Mesothelial cell of epicardium (in vitro differentiated cells): Measurements from ENCODE around the gene FGD3. TPM values are rescaled to one million over a fixed set of nuclear protein-coding genes. Genes with fewer than 3 reads are reported as not detected.

Experiments used
- DNase-seq, 2 experiments: peaks; one replicate each; pipeline ENCODE4 v3.0.0; 2021; ENCODE audit warnings: low spot score in 2 of 2; ENCODE audit not compliant: unreplicated experiment in 2 of 2
- H3K27ac Mint-ChIP-seq: 2 replicates; pipeline ENCODE4 v1.8.0; 2021; ENCODE audit warnings: mixed read lengths
- H3K27me3 Mint-ChIP-seq: 2 replicates; pipeline ENCODE4 v1.8.0; 2021; ENCODE audit warnings: low read depth, mixed read lengths
- H3K36me3 Mint-ChIP-seq: 2 replicates; pipeline ENCODE4 v1.8.0; 2021; ENCODE audit warnings: mixed read lengths
- H3K4me1 Mint-ChIP-seq: 2 replicates; pipeline ENCODE4 v1.8.0; 2021; ENCODE audit warnings: mixed read lengths
- H3K4me3 Mint-ChIP-seq: 2 replicates; pipeline ENCODE4 v1.8.0; 2021; ENCODE audit warnings: mild to moderate bottlenecking, moderate library complexity, mixed read lengths
- H3K9me3 Mint-ChIP-seq: 2 replicates; pipeline ENCODE4 v1.8.0; 2021; ENCODE audit warnings: mixed read lengths
- total RNA-seq: library from RNA; stranded (reverse); gene quantifications from 3 replicates; pipeline ENCODE4 v1.2.1, GENCODE V29; 2021
- TF ChIP-seq, protein P1 (sequence below): fragments of 200-600 bp; sonication (generic); IDR thresholded peaks from one replicate; pipeline ENCODE4 v1.5.0; 2021; ENCODE audit warnings: antibody characterized with exemption; ENCODE audit not compliant: unreplicated experiment

FGD3 gene
- total RNA-seq, 1 donor from 2014 or later, result 36.3 TPM

DNA sequence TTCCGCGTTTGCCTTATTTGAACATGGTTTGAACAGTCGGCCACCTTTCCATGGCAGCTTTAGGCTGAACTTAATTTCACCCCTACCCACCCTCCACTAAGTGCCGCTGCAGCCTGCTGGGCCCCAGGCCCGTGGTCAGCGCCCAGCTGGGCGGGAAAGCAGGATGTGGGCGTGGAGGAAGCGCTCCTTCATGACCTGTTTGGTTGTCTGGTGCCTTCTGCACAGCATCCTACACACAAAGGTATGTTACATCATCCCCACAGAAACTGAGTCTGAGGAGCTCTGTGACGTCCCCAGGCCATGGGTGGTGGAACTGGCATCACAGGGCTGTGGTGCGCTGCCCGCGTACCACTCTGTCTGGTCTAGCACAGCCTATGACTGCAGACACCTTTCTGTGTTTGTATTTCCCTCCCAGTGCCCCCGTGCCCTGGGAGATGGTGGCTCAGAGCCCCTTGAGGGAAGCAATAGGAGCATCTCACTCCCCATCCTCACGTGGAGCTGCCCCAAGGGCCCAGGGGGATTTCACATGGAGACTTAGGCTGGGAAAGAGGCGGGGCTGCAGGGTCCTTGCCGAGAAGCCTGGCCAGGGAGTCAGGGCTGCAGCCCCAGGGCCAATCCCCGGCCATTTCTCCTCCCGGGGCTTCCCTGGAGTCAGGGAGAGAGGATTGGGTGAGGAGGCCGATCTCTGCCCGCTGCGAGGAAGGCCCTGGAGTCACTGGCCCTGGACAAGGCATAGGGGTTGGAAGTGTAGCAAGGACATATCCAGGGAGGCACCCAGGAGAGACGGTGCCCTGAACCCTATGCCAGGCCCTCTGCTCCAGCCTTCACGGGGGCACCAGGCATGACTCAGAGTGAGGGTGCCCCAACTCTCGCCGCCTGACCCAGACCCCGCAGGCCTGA lies 73.7 kb downstream of the FGD3 start:
- H3K27ac Mint-ChIP-seq, result no peak overlapping the region
- H3K4me3 Mint-ChIP-seq, result no peak overlapping the region
- H3K9me3 Mint-ChIP-seq, result no peaks in the 10 kb centered on the region
- DNase-seq, result no peak
- TF ChIP-seq, protein P1, sequence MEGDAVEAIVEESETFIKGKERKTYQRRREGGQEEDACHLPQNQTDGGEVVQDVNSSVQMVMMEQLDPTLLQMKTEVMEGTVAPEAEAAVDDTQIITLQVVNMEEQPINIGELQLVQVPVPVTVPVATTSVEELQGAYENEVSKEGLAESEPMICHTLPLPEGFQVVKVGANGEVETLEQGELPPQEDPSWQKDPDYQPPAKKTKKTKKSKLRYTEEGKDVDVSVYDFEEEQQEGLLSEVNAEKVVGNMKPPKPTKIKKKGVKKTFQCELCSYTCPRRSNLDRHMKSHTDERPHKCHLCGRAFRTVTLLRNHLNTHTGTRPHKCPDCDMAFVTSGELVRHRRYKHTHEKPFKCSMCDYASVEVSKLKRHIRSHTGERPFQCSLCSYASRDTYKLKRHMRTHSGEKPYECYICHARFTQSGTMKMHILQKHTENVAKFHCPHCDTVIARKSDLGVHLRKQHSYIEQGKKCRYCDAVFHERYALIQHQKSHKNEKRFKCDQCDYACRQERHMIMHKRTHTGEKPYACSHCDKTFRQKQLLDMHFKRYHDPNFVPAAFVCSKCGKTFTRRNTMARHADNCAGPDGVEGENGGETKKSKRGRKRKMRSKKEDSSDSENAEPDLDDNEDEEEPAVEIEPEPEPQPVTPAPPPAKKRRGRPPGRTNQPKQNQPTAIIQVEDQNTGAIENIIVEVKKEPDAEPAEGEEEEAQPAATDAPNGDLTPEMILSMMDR, result no peak
- H3K4me1 Mint-ChIP-seq, result peaks cover 2% of the 10 kb centered on the region
- H3K36me3 Mint-ChIP-seq, result peaks cover 12% of the 10 kb centered on the region
- H3K27me3 Mint-ChIP-seq, result no peaks in the 10 kb centered on the region

DNA sequence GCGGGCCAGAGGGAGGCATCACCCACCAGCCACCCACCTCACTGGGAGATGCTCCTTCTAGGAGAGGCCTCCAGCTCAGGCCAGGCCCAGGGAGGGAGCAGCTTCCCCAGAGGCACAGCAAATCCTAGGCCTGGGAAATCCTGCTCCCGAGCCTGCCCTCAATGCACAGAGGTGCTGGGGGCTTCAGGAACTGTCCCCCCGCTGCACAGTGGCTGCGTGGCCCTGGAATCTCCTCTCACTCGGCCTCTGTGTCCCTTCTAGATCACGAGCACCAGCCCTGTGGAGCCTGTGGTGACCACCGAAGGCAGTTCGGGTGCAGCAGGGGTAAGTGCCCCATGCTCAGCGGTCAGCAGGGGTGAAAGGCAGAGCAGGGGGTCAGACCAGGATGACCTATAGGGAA lies 74.7 kb downstream of the FGD3 start:
- Mint-ChIP-seq H3K27me3 (no peaks in the 10 kb centered on the region), H3K27ac (no peak overlapping the region)

DNA sequence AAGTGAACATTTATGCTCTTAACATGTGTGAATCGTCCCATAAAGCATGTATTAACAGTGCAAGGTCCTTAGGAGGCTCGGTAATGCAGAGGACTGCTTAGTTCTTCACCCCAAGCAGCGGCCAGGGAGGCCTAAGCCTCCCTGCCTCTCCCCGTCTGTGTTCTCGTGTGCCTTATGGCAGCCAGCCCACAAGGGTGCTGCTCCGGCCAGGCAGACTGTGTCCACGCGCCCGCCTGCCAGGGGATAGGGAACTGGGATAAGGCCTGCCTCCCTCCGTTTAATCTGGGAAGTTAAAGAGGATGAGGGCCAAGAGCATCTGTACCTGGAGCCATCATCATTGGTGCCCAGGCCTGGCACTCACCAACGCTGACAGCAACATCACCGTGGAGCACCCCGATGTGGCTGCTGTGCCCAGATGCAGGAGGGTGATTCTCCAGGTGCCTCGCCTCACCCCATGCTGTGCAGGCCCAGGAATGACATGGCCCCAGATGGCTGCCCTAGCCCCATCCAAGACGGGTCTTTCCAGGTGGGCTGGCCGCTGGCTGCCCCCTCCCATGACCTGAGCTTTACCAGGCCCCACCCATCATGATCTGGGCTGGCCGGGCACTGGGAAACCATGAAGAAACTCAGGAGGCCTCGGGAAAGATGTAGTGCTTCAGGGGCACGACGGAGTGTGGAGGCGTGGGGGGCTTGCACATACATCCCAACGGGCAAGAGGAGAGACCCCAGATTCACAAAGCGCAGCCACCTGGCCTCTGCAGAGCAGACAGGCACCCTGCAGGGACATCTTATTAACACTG lies 75.6 kb downstream of the FGD3 start:
- Mint-ChIP-seq H3K27me3 (no peaks in the 10 kb centered on the region), H3K36me3 (peaks cover 7% of the 10 kb centered on the region), H3K27ac (no peak overlapping the region), H3K4me1 (peaks cover 2% of the 10 kb centered on the region), H3K4me3 (no peak overlapping the region), H3K9me3 (no peaks in the 10 kb centered on the region)
- TF ChIP-seq, protein P1, result no peak
- DNase-seq, result no peak

More for the DNA sequence above, 74.7 kb downstream of the FGD3 start:
- Mint-ChIP-seq H3K4me1 (peaks cover 2% of the 10 kb centered on the region), H3K9me3 (no peaks in the 10 kb centered on the region), H3K4me3 (no peak overlapping the region), H3K36me3 (peaks cover 12% of the 10 kb centered on the region)
- no peak for DNase-seq
- TF ChIP-seq, protein P1, result no peak

DNA sequence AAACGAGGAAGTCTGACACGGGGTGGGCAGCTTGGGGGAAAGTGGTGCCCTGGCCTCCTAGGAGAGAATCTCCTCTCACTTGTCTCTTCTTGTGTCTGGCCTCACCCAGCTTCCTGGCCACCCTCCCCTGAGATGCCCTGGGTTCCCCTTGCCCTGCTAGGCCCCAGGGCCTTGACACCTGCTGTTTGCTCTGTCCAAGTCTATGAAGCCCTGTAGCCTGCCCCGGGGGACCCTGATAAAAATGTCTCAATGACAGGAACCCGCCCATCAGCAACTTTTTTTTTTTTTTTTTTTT lies 76.1 kb downstream of the FGD3 start:
- DNase-seq, result no peak
- peaks cover 5% of the 10 kb centered on the region for H3K4me1 Mint-ChIP-seq
- TF ChIP-seq, protein P1, result no peak
- no peaks in the 10 kb centered on the region for H3K9me3 Mint-ChIP-seq
- no peak overlapping the region for H3K27ac Mint-ChIP-seq
- no peaks in the 10 kb centered on the region for H3K27me3 Mint-ChIP-seq
- H3K4me3 Mint-ChIP-seq, result no peak overlapping the region
- H3K36me3 Mint-ChIP-seq, result peaks cover 7% of the 10 kb centered on the region

DNA sequence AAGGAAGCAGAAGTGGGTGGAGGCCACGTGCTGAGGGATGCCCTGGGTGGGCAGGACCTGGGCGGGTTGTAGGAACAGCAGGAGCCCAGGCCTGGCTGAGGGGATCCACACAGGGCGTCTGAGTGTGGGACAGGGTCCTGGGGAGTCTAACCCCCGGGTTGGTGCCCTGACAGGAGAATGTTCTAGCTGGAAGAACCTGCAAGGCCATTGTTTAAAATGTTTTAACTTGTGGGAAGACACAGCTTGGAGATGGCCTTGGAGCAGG lies 77.3 kb downstream of the FGD3 start:
- no peaks in the 10 kb centered on the region for H3K9me3 Mint-ChIP-seq
- TF ChIP-seq, protein P1, result no peak
- peaks cover 5% of the 10 kb centered on the region for H3K4me1 Mint-ChIP-seq
- no peak for DNase-seq
- H3K36me3 Mint-ChIP-seq, result peaks cover 2% of the 10 kb centered on the region
- H3K27ac Mint-ChIP-seq, result no peak overlapping the region
- H3K27me3 Mint-ChIP-seq, result no peaks in the 10 kb centered on the region
- H3K4me3 Mint-ChIP-seq, result no peak overlapping the region
